ENCODE measurements around the gene TLE3. TPM values are rescaled to one million over a fixed set of nuclear protein-coding genes. Genes with fewer than 3 reads are reported as not detected.
A peak's percentile ranks its signal among the peaks of the same experiment; 100 is the strongest.

TLE3 gene
- total RNA-seq, 4 donors from 2014 or later, result 39.1 to 275 (median 71.6) TPM

- 84 to 86% methylated on average over 8 of the region's 8 CpGs for WGBS, 2 donors
- TF ChIP-seq CTCF (IDR thresholded peaks at IDR 0.05) (no peak), POLR2A (IDR thresholded peaks at IDR 0.05) (no peak)
- Histone ChIP-seq H3K9me3 (no peaks in the 10 kb centered on the region), H3K27me3 (no peaks in the 10 kb centered on the region), H3K36me3 (no peaks in the 10 kb centered on the region), H3K27ac (no peak overlapping the region), H3K4me3 (replicated peaks in 1 of 3) (no peak overlapping the region), H3K4me1 (peaks cover 4 to 5% of the 10 kb centered on the region in 2 donors)
- no peak for DNase-seq
- intact Hi-C loops (cut with DNase I), result no loop called here
Measured at GRCh38 chr15:70013656-70014313, 83.9 kb downstream of the TLE3 start.

GRCh38 chr15:70012895-70013294, 84.8 kb downstream of the TLE3 start:
- peaks cover 4 to 5% of the 10 kb centered on the region in 2 donors for H3K4me1 ChIP-seq
- no peak overlapping the region for H3K27ac ChIP-seq
- 95 to 96% methylated on average over 4 of the region's 4 CpGs for WGBS, 2 donors
- H3K9me3 ChIP-seq, result no peaks in the 10 kb centered on the region
- no peak overlapping the region for H3K4me3 ChIP-seq (replicated peaks in 1 of 3)
- H3K27me3 ChIP-seq, result no peaks in the 10 kb centered on the region
- H3K36me3 ChIP-seq, result no peaks in the 10 kb centered on the region
- intact Hi-C loops (cut with DNase I), result no loop called here
- DNase-seq, result no peak
- TF ChIP-seq CTCF (IDR thresholded peaks at IDR 0.05), result no peak
- no peak for TF ChIP-seq POLR2A (IDR thresholded peaks at IDR 0.05)

GRCh38 chr15:70008697-70009290, 88.9 kb downstream of the TLE3 start:
- H3K27me3 ChIP-seq, result no peaks in the 10 kb centered on the region
- H3K4me1 ChIP-seq, result peaks cover 4 to 5% of the 10 kb centered on the region in 2 donors
- 69 to 89% methylated on average over 3 of the region's 3 CpGs for WGBS, 2 donors
- intact Hi-C loops (cut with DNase I), result no loop called here
- no peak overlapping the region for H3K4me3 ChIP-seq (replicated peaks in 1 of 3)
- H3K27ac ChIP-seq, result no peak overlapping the region
- H3K36me3 ChIP-seq, result no peaks in the 10 kb centered on the region
- peak; percentile 48 to 65 for DNase-seq
- no peaks in the 10 kb centered on the region for H3K9me3 ChIP-seq
- TF ChIP-seq POLR2A (IDR thresholded peaks at IDR 0.05), result no peak
- TF ChIP-seq CTCF (IDR thresholded peaks at IDR 0.05), result no peak

GRCh38 chr15:70006259-70007147, 91.2 kb downstream of the TLE3 start:
- 84 to 88% methylated on average over 12 of the region's 12 CpGs for WGBS, 2 donors
- peaks cover 4 to 5% of the 10 kb centered on the region in 2 donors for H3K4me1 ChIP-seq
- no peak overlapping the region for H3K27ac ChIP-seq
- no peaks in the 10 kb centered on the region for H3K27me3 ChIP-seq
- no peak for TF ChIP-seq POLR2A (IDR thresholded peaks at IDR 0.05)
- no peak for TF ChIP-seq CTCF (IDR thresholded peaks at IDR 0.05)
- no peaks in the 10 kb centered on the region for H3K9me3 ChIP-seq
- no peak for DNase-seq
- no peaks in the 10 kb centered on the region for H3K36me3 ChIP-seq
- intact Hi-C loops (cut with DNase I), result no loop called here
- no peak overlapping the region for H3K4me3 ChIP-seq (replicated peaks in 1 of 3)
